Epithelial cell of esophagus (primary cell): ENCODE results near the gene MESP2.

Experiments used
- DNase-seq: peaks from one replicate; pipeline ENCODE4 v3.0.0; 2010; ENCODE audit warnings: low read depth
- H3K4me3 ChIP-seq: 2 replicates; pipeline ENCODE4 v1.5.1; 2011; ENCODE audit warnings: mild to moderate bottlenecking, low read length, control low read depth
- TF ChIP-seq, protein P1 (sequence below): IDR thresholded peaks from 2 replicates; pipeline ENCODE4 v1.5.1; 2011; ENCODE audit warnings: low read depth, mild to moderate bottlenecking, low read length, control low read depth, inconsistent platforms; ENCODE audit not compliant: insufficient read depth; ENCODE audit errors: missing control alignments

The MESP2 gene

GRCh38 chr15:89790661-89791060 lies 14.5 kb downstream of the MESP2 start:
- DNase-seq: no peak
- H3K4me3 ChIP-seq: no peak overlapping the region
- TF ChIP-seq, protein P1, sequence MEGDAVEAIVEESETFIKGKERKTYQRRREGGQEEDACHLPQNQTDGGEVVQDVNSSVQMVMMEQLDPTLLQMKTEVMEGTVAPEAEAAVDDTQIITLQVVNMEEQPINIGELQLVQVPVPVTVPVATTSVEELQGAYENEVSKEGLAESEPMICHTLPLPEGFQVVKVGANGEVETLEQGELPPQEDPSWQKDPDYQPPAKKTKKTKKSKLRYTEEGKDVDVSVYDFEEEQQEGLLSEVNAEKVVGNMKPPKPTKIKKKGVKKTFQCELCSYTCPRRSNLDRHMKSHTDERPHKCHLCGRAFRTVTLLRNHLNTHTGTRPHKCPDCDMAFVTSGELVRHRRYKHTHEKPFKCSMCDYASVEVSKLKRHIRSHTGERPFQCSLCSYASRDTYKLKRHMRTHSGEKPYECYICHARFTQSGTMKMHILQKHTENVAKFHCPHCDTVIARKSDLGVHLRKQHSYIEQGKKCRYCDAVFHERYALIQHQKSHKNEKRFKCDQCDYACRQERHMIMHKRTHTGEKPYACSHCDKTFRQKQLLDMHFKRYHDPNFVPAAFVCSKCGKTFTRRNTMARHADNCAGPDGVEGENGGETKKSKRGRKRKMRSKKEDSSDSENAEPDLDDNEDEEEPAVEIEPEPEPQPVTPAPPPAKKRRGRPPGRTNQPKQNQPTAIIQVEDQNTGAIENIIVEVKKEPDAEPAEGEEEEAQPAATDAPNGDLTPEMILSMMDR: no peak

GRCh38 chr15:89792106-89792805 lies 16.1 kb downstream of the MESP2 start:
- no peak for DNase-seq
- no peak overlapping the region for H3K4me3 ChIP-seq
- TF ChIP-seq, protein P1: no peak

DNA sequence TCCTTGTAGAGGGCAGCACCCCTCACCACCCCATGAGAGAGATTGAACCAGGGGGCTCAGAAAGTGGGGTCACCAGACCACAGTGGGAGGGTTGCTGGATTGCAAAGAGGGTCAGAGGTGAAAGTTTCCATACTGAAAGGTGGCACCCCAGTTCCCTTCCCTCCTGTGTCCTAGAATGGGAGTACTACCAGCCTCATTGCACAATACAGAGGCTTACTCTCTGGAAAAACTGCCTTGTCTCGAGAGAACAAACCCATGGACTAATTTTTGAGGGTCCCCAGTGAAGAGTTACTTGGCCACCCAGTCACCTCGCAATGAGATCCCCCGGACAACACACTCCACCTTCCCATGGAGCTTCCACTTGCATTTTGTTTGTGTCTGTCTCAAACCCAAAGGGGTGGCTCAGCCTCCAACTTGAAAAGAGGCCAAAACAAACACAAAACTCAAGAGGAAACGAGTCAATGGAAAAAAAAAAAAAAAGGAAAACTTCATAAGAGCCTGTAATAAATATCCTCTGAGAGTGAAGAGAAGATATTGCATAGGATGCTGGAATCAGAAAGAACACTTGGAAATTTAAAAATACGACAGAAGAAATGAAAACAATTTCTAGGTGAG lies 18.6 kb downstream of the MESP2 start:
- peak; percentile 41 for DNase-seq
- H3K4me3 ChIP-seq: no peak overlapping the region
- TF ChIP-seq, protein P1: no peak

DNA sequence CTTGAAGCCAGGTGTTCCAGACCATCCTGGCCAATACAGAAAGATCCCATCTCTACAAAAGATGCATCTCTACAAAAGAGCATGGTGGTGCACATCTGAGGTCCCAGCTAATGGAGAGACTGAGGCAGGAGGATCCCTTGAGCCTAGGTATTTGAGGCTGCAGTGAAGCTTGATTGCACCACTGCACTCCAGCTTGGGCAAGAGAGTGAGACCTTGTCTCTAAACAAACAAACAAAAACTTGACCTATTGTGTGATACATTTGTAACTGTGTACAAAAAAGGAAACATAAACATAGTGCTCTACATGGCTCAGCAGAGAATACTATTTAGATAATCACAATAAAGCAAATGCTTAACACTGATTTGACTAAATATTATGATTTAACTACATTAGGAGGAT lies 19.9 kb downstream of the MESP2 start:
- no peak for DNase-seq
- TF ChIP-seq, protein P1: no peak
- no peak overlapping the region for H3K4me3 ChIP-seq

DNA sequence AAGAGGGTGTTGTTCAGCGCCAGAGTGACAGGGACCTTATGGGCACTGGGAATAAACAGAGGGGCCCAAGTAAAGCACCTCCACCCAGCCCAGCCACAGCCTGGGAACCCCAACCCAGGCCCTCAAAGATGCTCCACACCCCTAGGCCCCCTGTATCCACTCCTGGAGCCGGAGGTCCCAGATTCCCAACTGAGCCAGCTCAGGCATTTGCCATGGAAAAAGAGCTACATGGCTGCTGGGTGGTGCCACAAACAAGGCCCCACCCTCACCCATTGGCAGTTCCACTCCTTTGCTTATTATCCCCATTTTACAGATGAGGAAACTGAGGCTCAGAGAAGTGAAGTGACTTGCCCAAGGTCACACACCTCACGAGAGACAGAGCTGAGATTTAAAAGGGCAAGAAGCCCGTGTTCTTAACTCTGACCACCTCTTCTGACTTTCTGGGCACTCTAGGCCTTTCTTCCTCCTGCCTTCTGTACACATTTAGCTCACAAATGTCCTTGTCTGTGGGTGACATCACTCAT lies 21.6 kb downstream of the MESP2 start:
- no peak overlapping the region for H3K4me3 ChIP-seq
- no peak for DNase-seq
- TF ChIP-seq, protein P1: no peak

GRCh38 chr15:89799011-89799911 lies 23.1 kb downstream of the MESP2 start:
- DNase-seq: no peak
- TF ChIP-seq, protein P1: no peak
- no peak overlapping the region for H3K4me3 ChIP-seq
